ENCODE results near the gene CR1.
"Not testable (repeated sequence)": the region's sequence is repeated elsewhere in the genome, so short reads cannot be mapped to it uniquely, and the experiment has no call there.

The CR1 gene

DNA sequence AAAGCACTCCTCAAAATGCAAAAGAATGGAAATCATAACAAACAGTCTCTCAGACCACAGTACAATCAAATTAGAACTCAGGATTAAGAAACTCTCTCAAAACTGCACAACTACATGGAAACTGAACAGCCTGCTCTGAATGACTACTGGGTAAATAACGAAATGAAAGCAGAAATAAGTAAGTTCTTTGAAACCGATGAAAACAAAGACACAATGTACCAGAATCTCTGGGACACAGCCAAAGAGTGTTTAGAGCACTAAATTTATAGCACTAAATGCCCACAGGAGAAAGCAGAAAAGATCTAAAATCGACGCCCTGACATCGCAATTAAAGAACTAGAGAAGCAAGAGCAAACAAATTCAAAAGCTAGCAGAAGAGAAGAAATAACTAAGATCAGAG is 95.2 kb downstream of the CR1 start:
- DNase-seq = not testable (repeated sequence)

DNA sequence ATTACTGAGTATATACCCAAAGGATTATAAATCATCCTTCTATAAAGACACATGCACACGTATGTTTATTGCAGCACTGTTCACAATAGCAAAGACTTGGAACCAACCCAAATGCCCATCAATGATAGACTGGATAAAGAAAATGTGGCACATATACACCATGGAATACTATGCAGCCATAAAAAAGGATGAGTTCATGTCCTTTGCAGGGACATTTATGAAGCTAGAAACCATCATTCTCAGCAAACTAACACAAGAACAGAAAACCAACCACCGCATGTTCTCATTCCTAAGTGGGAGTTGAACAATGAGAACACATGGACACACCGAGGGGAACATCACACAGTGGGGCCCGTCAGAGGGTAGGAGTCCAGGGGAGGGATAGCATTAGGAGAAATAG is 98.1 kb downstream of the CR1 start:
- not testable (repeated sequence) for DNase-seq

DNA sequence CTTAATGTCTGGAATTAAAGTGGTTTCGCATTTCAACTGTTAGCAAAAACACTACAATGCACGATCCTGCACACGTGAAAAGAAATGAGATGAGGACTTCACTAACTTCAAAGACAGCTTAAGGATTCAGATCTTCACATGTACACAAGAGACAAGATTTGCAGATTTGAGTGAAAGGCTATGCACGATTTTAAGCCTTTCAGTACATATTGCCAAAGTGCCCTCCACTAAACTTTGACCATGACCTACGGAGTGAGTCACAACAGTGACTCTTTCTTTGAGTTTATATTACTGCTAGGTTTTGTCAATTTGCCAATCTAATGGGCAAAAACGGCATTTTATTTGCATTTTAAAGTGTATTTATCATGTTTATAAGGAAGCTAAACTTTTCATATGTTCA is 107.8 kb downstream of the CR1 start:
- no peak for DNase-seq

DNA sequence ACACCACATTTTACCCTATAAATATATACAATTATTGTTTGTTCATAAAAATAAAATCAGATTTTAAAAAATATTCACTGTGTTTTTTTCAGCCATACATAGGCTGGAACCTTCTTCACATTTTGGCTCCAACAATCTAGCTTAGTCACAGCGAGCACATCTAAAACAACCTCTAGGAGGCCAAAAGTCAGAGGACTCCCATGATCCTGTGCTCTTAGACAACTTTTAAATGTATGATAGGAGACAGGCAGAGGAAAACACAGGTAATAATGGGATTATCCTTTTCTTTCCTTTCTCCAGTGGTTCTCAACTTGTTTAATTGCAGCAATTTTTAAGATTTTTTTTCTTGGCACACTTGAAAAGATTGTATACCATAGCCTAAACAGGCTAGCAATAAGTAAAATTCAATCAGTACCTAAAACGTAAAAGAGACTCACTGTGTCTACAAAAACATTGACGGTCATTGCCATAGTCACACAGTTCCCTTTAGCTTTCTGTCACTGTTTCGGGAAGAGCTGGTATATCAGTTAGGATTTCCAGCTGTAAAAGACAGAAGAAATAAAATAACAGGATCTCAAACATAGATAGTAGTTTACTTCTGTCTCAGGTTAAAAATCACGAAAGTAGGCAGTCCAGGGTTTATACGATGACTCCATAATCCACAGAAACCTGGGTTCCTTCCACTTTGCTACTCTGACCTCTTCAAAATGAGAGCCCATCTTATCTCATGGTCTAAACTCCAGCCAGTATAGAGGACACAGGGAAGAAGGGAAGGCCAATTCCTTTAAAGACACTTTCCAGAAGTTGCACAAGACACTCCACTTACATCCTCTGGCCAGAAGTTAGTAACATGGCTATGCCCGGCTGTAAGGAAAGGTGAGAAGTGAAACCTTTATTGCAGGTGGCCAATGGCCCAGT is 109.7 kb downstream of the CR1 start:
- no peak for DNase-seq

DNA sequence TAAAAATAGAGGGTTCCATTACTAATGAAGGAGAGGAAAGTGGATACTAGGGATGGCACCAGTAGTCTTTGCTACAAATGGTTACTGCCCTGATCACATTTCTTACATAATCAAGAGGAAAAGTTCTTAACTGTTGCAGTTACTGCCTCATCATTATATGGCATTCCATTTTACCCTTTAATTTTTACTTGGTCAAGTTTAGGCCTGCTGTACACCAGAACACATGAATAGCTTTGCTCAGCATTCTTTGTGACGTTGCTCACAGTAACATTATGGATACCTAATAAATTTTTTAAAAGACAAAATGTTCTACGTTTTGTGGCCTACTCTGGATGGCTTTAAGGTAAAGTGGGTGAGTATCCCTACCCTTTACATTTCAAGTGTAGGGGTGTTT is 110.4 kb downstream of the CR1 start:
- no peak for DNase-seq

DNA sequence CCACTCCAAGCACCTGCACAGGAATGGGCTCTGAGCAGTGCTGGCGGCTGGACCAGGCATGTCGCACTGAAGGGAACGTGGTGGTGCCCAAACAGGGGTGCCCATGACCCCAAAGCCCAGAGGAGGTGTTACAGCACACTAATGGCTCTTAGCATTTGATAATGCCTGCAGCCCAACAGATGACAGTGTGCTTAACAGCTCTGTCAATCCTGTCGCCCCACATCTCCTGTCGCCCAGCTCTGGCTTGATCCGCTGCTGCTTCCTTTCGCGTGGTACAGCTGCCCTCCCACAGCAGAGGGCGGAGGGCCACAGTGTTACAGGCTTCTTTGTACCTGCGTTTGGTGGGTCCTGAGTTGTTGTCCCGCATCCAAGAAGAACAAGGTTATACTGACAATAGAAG is 116.8 kb downstream of the CR1 start:
- DNase-seq = no peak

DNA sequence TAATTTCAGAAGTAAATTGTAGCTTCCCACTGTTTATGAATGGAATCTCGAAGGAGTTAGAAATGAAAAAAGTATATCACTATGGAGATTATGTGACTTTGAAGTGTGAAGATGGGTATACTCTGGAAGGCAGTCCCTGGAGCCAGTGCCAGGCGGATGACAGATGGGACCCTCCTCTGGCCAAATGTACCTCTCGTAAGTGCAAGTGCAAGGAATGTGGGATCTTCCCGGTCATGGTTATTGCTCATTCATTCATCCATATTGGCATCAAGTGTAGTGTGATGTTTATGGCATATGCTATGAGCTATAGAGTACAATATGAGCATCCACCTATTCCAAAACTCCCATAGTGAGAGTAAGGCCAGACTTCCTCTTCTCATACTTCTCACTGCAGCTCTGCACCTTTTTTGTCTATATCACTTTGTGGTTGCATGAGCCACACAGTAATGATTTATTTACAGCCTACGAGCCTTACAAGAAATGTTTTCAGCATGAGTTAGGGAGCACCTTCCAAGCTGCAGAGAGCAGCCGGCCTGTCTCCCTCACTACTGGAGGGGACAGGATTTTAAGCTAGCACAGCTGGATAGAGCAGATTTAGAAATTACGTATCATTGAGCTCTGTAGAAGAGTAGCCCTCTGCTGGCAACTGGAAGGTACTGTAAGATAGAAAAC is 124.0 kb downstream of the CR1 start:
- DNase-seq = no peak

DNA sequence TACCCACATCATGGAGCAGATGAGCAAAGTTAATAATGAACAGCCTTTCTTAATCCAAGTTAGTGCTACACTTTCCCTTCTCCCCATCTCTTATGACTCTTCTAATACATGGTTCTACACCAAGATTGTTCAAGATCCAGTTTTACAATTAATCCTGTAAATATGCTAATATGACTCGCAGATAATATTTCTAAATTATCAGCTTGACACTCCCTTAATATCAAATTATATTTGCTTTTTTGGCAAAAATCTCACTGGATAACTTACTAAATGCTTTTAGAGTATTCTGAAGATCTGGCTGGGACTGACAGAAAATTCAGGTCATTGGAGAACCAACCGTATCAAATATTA is 124.6 kb downstream of the CR1 start:
- no peak for DNase-seq

DNA sequence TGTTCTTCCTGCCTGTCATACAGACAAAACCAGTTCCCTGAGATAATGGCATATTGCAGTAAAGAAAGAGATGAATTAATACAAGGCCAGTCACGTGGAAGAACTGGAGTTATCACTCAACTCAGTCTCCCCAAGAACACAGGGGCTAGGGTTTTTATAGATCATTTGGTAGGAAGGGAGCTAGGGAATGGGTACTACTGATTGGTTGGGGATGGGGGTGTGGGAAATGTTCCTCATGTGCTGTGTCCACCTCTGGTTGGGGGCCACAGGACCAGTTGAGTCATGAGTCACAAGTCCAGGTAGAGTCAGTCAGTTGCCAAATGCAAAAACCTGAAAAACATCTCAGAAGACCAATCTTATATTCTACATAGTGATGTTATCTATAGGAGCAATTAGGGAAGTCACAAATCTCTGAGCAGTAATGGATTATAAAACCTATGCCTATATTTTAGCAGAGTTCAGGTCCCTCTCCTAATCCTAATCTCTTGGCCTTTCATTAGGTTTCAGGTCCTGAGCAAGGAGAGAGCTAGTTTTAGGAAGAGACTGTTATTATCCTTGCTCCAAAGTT is 129.6 kb downstream of the CR1 start:
- DNase-seq = not testable (repeated sequence)

DNA sequence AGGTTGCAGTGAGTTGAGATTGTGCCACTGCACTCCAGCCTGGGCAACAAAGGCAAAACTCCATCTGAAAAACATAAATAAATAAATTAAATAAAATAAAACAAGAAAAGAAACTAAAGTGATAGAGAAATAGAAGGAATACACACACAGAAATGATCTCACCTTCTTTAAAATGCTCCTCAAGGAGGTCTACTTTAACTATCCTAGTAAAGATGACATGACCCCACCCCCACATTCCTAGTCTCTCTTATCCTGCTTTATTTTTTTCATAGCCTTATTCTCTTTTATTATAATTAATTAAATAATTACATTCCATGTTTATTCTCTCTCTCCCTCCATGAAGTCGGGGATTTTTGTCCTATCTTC is 131.0 kb downstream of the CR1 start:
- DNase-seq = no peak

DNA sequence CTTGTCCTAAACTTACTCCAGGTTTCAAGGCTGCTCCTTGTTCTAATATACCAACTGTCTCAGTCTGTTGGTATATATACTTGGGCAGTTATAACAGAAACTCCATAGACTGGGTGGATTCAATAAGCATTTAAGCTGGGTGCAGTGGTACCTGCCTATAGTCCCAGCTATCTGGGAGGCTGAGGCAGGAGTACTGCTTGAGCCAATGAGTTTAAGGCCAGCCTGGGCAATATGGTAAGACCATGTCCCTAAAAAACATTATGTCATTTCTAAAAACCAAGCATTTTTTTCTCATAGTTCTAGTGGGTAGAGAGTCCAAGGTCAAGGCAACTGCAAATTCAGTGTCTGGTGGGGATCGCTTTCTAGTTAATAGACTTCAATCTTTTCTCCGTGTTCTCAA is 131.5 kb downstream of the CR1 start:
- no peak for DNase-seq

DNA sequence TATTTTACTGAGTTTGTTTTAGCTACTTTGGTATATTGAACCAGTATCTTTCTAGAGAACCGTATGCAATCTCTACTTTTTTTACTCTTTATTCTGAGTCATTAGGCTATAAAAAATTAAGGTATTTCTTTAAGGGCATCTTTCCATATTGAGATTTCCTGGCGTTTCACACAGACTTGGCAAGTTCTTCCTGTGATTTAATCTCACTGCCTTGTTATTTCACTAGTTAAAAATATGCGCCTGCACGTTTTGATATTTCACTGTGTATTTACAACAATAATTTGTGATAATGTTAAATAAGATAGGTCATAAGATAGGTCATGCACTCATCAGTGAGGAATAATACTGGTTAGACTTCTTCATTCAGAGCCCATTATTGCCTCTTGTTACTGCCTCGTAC is 132.8 kb downstream of the CR1 start:
- no peak for DNase-seq

DNA sequence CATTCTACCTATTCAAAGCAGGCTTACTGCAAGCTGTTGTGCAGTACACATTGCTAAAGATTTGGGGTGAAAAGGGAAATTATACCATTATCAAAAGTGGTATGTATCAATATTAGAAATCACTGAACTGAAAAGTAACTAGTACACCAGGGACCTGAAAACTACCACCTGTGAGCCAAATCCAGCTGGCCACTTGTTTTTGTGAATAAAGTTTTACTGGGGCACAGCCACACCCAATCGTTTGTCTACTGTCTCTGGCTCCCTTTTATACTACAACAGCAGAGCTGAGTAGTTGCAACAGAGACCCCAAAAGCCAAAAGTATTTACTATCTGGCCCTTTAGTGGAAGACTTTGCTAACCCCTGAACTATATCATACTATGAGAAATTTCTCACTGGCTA is 135.2 kb downstream of the CR1 start:
- DNase-seq = no peak

DNA sequence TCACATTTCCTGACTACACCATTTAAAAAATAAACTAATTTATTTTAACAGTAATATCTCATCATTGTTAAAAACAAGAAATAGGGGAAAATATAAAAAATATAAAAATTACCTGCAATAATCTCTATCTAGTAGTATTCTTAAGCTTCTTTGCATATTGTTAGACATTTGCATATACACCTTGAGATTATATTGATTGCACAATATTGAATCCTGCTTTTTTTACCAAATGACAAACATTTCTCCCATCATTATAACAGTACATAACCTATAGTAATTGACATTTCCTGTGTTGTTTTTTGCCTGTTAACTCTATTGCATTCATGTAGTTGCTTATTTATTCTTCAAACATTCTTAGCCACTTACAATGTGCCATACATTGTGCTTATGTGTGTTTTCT is 137.3 kb downstream of the CR1 start:
- DNase-seq = no peak

DNA sequence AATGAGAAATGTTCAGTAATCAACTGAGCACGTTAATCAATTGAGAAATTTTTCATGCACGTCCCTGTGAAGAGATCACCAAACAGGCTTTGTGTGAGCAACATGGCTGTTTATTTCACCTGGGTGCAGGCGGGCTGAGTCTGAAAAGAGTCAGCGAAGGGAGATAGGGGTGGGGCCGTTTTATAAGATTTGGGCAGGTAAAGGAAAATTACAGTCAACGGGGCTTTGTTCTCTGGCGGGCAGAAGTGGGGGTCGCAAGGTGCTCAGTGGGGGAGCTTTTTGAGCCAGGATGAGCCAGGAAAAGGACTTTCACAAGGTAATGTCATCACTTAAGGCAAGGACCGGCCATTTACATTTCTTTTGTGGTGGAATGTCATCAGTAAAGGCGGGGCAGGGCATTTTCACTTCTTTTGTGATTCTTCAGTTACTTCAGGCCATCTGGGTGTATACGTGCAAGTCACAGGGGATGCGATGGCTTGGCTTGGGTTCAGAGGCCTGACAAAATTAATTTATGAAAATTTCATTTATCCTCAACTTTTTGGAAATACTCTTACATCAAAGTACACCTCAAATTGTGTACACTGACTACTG is 137.8 kb downstream of the CR1 start:
- not testable (repeated sequence) for DNase-seq

DNA sequence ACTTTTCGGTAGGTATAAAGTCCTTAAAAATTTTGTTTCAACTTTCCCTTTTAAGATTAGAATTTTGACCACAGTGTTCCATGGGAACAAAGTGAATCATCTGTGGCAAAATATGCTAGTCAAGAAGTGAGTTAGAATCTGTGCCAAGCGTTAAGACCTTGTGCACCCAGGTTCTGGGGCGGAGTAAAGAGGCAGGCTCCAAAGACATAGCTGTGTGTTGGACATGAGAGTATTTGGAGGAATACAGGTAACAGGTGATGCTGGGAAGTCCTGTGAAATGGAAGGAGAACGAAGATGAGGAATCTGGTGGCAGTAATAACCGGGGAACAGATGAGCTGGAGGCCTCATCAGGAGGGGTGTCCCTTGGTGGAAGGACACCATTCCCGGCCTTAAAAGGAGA is 138.3 kb downstream of the CR1 start:
- DNase-seq = not testable (repeated sequence)

DNA sequence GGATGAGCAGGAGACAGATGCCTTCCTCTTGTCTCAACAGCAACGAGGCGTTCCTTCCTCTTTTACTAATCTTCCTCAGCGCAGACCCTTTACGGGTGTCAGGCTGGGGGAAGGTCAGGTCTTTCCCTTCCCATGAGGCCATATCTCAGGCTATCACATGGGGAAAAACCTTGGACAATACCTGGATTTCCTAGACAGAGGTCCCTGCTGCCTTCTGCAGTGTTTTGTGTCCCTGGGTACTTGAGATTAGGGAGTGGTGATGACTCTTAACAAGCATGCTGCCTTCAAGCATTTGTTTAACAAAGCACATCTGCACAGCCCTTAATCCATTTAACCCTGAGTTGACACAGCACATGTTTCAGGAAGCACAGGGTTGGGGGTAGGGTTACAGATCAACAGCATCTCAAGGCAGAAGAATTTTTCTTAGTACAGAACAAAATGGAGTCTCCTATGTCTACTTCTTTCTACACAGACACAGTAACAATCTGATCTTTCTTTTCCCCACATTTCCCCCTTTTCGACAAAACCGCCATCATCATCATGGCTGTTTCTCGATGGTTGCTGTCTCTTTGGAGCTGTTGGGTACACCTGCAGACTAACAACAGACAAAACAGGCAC is 139.7 kb downstream of the CR1 start:
- not testable (repeated sequence) for DNase-seq

DNA sequence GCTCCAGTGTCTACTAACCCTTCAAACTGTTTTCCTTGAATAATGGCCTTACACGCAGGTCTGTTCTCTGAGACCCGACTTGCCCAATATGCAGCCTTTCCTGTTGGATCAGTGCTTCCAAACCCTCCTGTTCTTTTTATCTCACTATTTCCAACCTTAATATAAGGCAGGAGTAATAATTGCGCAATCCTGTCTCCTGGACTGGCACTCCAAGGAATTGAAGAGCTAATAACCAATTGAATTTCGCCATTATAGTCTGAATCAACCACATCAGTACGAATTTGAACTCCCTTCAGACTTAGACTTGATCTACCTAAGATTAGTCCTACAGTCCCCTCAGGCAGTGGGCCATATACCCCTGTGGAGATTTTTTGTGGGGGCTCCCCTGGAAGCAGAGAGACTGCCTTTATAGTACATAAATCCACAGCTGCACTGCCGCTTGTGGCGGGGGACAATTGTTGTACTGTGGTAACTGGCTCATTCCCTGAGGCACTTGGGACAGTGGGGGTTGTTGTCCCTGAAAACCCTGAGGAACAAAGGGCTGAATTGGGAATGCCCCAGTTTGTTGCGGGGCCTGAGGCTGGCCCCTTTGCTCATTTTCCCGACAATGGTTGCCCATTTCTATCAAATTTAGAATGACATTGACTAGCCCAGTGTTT is 142.7 kb downstream of the CR1 start:
- not testable (repeated sequence) for DNase-seq

DNA sequence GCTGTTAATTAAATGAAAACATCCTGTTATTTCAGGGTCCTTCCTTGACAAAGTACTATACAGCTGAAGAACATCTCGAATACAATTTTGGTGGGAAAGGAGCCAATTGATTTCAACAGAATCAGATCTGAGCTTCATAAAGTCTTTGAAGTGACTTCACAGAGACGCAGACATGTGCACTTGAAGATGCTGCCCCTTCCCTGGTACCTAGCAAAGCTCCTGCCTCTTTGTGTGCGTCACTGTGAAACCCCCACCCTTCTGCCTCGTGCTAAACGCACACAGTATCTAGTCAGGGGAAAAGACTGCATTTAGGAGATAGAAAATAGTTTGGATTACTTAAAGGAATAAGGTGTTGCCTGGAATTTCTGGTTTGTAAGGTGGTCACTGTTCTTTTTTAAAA is 143.4 kb downstream of the CR1 start:
- DNase-seq = not testable (repeated sequence)

DNA sequence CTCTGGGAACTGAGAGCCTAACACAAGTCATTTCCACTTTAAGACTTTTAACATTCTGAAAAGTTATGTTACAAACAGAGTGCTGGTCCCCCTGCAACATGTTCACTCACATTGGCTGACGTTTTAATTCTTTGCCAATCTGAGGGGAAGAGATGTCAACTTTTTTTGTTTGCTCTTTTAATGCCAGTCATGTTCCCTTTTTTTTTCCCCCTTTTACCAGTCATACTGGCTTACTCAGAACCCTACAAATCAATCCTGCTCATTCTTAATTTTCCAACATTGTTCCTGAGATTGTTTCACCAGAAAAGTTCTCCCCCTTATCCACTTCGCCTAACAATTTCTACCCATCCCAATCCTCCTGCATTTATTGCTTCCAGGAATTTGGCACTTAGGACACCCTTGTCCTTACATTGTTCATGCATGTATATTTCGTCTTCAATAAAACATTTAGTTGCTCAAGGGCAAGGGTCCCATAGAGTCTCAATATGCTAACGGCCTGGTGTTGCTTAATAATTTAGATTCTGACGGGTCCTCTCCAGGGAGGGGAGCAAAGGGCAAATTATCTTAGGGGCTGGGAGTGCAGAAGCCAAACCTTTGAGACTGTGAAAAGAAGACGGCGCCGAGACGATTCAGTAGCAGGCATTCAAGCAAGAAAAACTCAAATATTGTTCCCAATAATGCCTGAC is 148.4 kb downstream of the CR1 start:
- DNase-seq = no peak

DNA sequence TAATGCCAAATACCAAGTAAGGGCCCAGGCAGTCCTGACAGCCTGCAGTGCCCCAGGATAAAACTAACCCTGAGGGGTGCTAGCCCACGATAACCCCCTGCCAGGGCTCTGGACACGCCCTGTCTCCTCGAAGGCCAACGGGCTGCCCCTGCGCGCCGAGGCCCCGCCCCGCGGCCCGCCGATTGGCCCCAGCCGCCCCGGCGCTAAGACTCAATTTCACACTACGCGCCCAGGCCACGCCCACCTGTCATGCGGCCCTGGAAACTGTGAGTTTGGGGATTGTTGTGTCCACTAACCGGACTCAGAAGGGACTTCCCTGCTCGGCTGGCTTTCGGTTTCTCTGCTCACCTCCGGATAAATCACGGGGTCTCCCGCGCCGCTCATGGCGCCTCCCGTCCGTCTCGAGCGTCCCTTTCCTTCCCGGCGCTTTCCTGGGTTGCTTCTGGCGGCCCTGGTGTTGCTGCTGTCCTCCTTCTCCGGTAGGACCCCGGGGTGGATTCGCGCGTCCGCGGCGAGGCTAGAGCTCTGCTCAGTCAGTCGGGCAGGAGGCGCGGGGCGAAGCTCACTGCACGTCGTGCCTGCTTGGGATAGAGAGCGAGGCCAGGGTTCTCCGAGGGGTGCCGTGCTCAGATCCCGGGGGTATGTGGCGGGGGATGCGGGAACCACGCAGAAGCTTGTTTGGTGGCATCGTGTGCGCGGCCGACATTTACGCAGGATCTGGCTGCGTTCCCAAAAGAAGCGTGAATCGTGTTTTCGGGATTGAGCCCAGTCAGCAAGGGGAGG is 149.1 kb downstream of the CR1 start, which contains the start of gene CR1L:
CR1L (plus strand) TSS at position 282 of the 783 bp plus-strand sequence; CDS start at position 383, 101 bp downstream.
- peak; percentile 67 for DNase-seq

All from stimulated activated CD4-positive, alpha-beta T cell treated with anti-CD3 and anti-CD28 coated beads, Interleukin-12 subunit alpha, Interleukin-12 subunit beta, amount 100 ng/mL, for 4 hours (primary cell).